GM13977 (cell line): Measurements from ENCODE around the gene OR8D4.

Source experiments
- DNase-seq: peaks from one replicate; pipeline ENCODE4 v3.0.0; 2012; ENCODE audit warnings: low spot score
- in situ Hi-C: fragments of 300-500 bp; cut with MboI; formaldehyde crosslinking; loops from one replicate; pipeline ENCODE4 v1.12.0; 2022; ENCODE audit warnings: low sequenced_read_pairs, low pct_unique_long_range_greater_than_20kb, mixed read lengths, inconsistent platforms; ENCODE audit not compliant: unreplicated experiment
- TF ChIP-seq, protein P1 (sequence below): IDR thresholded peaks from 2 replicates; pipeline ENCODE4 v1.5.1; 2012; ENCODE audit warnings: mild to moderate bottlenecking, control low read depth; ENCODE audit not compliant: insufficient read depth; ENCODE audit errors: extremely low read depth, missing control alignments

Gene OR8D4

DNA sequence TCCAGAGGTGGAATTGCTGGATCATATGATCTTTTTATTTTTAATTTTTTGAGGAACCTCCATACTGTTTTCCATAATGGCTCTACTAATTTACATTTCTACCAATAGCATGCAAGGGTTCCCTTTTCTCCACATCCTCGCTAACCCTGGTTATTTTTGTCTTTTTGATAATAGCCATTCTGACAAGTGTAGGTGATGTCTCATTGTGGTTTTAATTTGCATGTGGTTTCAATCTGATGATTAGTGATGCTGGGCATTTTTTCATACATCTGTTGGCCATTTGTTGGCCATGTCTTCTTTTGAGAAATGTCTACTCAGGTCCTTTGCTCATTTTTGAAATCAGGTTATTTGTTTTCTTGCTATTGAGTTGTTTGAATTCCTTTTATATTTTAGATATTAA, 22.1 kb downstream of the OR8D4 start:
- in situ Hi-C loops = no loop called here
- TF ChIP-seq, protein P1, sequence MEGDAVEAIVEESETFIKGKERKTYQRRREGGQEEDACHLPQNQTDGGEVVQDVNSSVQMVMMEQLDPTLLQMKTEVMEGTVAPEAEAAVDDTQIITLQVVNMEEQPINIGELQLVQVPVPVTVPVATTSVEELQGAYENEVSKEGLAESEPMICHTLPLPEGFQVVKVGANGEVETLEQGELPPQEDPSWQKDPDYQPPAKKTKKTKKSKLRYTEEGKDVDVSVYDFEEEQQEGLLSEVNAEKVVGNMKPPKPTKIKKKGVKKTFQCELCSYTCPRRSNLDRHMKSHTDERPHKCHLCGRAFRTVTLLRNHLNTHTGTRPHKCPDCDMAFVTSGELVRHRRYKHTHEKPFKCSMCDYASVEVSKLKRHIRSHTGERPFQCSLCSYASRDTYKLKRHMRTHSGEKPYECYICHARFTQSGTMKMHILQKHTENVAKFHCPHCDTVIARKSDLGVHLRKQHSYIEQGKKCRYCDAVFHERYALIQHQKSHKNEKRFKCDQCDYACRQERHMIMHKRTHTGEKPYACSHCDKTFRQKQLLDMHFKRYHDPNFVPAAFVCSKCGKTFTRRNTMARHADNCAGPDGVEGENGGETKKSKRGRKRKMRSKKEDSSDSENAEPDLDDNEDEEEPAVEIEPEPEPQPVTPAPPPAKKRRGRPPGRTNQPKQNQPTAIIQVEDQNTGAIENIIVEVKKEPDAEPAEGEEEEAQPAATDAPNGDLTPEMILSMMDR = no peak
- DNase-seq = no peak

DNA sequence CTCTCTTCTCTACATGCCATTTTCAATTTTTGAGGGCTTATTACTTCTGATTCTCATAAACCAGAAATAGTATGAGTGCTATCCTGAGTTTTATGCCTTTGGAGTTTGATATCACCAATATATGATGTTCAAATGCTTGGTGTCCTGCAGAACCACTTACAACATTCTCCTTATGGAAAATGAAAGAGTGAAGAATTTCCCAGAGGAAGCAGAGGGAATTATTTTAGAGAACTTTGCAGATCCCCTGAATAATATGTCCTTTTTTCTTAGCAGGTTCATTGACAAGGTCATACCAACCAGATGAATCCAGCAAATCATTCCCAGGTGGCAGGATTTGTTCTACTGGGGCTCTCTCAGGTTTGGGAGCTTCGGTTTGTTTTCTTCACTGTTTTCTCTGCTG, 37.4 kb downstream of the OR8D4 start, which contains the start of gene OR4D5:
Gene OR4D5 (plus strand): TSS at position 301 of the 400 bp plus-strand sequence. CDS start 0 bp downstream, at position 301.
- TF ChIP-seq, protein P1 = no peak
- in situ Hi-C loops = no loop called here

DNA sequence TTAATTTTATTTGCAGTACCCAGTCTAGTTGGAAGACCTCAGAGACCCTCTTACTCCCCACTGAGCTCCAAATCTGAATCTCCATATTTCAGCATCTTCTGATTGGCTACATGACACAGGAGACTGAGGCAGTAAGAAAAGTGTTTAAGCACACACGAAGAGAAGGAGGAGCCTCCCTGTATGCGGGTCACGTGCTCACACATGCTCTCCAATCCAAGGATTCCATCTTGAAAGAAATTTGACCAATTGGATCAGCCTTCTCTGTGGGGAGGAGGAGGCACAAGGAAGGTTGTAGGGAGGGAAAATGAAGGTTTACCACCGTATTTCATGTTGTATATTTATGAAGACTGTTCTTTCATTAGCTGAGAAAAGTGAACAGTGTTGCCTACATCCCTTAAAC, 40.4 kb downstream of the OR8D4 start:
- in situ Hi-C loops = no loop called here
- DNase-seq = no peak
- TF ChIP-seq, protein P1 = no peak

More for the DNA sequence above, 37.4 kb downstream of the OR8D4 start, which contains the start of gene OR4D5:
- DNase-seq = no peak

DNA sequence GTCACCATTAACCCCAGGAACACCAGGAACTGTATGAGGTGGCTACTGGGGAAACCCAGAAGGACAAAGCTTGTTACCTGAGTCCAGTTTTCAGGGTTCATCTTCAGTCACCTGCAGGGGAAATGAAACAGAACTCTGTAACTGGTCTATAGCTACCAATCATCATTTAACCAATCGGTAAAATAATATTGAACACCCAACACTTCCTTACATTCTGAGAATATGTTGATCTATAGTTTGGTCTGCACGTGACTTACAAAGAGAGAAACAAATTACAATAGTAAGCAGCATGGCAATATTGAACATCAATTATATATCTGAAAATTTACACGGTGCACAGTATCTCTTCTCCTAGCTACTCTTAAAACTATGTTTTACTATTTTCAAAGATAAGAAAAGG, 41.8 kb downstream of the OR8D4 start, which contains the start of gene OR6T1:
Gene OR6T1 (minus strand): TSS at position 101 of the 400 bp plus-strand sequence. CDS start 0 bp downstream, at position 101.
- in situ Hi-C loops = no loop called here
- no peak for DNase-seq
- TF ChIP-seq, protein P1 = no peak

DNA sequence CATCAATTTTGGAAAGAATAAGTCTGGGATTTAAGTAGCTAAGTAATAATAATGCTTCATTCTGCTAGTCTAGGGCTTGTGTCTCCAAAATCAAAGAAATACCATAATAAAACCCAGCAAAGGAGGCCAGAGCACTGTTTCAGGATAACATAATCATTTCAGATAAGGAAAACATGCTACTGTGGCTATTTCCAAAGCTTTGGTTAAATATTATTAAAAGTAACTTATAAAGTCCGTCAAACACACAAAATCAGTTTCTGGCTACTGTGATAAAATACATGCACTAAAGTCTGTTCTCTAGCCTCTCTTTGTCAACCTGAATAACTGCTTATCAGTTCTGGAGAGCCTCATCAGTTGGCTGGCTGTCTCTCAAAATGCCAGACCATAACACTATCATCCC, 43.2 kb downstream of the OR8D4 start:
- TF ChIP-seq, protein P1 = no peak
- DNase-seq = no peak
- in situ Hi-C loops = no loop called here

DNA sequence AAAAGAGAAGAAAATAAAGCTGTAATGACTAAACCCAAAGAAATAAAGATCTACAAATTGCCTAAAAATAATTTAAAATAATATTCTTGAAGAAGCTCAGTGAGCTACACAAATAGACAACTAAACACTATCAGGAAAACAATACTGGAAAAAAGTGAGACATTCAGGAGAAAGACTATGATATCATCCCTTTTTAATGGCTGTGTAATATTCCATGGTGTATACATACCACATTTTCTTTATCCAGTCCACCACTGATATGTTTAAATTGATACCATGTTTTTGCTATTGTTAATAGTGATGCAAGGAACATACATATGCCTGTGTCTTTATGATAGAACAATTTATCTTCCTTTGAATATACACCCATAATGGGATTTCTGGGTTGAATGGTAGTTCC, 54.8 kb downstream of the OR8D4 start:
- in situ Hi-C loops = no loop called here
- TF ChIP-seq, protein P1 = no peak
- no peak for DNase-seq
